OCI-LY7 (cell line): ENCODE measurements around the gene CAMK1G. TPM values are rescaled to one million over a fixed set of nuclear protein-coding genes. Genes with fewer than 3 reads are reported as not detected.

Experiments used
- BruUV-seq: library from RNA; stranded (reverse); fragments of 400-500 nt; replicated peaks from 2 replicates; lab custom pipeline; 2021; lab: Mats Ljungman, UMichigan
- CTCF ChIA-PET: fragments of 300-600 bp; sonication (Branson Sonifier 250); formaldehyde crosslinking; loops from one replicate; lab custom pipeline; 2022; ENCODE audit warnings: antibody characterized with exemption; ENCODE audit not compliant: unreplicated experiment; lab: Charles Lee
- POLR2A ChIA-PET: fragments of 300-600 bp; sonication (Branson Sonifier 250); formaldehyde crosslinking; loops from one replicate; lab custom pipeline; 2022; ENCODE audit warnings: antibody characterized with exemption; lab: Charles Lee
- DNase-seq: peaks from one replicate; pipeline ENCODE4 v3.0.0-alpha.2; 2015; ENCODE audit warnings: low spot score
- H2AFZ ChIP-seq: fragments of 200-600 bp; sonication (generic), shearing (Covaris generic); 2 replicates; pipeline ENCODE4 v1.6.1; 2014; ENCODE audit warnings: mild to moderate bottlenecking, antibody characterized with exemption, low read length, moderate library complexity
- H3K27ac ChIP-seq: fragments of 200-600 bp; sonication (generic); 2 replicates; pipeline ENCODE4 v1.5.1; 2014; ENCODE audit warnings: mixed run types, low read depth, mild to moderate bottlenecking, moderate library complexity, low read length, inconsistent platforms; ENCODE audit not compliant: poor library complexity, severe bottlenecking
- H3K36me3 ChIP-seq: fragments of 200-600 bp; sonication (generic); 2 replicates; pipeline ENCODE4 v1.6.1; 2014; ENCODE audit warnings: mild to moderate bottlenecking, antibody characterized with exemption, low read length, moderate library complexity, mixed read lengths; ENCODE audit not compliant: insufficient read depth
- H3K4me1 ChIP-seq: fragments of 200-600 bp; sonication (generic); 2 replicates; pipeline ENCODE4 v1.5.1; 2014; ENCODE audit warnings: mild to moderate bottlenecking, low read length; ENCODE audit not compliant: insufficient read depth, poor library complexity, severe bottlenecking
- H3K4me2 ChIP-seq: fragments of 200-600 bp; sonication (generic); 2 replicates; pipeline ENCODE4 v1.6.1; 2014; ENCODE audit warnings: mild to moderate bottlenecking, low read length
- H3K4me3 ChIP-seq: fragments of 200-600 bp; sonication (generic); 2 replicates; pipeline ENCODE4 v1.5.1; 2014; ENCODE audit warnings: mild to moderate bottlenecking, low read depth, low read length; ENCODE audit not compliant: poor library complexity, severe bottlenecking
- H3K79me2 ChIP-seq: fragments of 200-600 bp; sonication (generic); 2 replicates; pipeline ENCODE4 v1.6.1; 2016; ENCODE audit warnings: low read depth, mild to moderate bottlenecking, low read length, moderate library complexity, mixed read lengths; ENCODE audit not compliant: insufficient read depth
- H3K9me2 ChIP-seq: fragments of 200-600 bp; sonication (generic); 2 replicates; pipeline ENCODE4 v1.6.1; 2016; ENCODE audit warnings: mild to moderate bottlenecking, low read length, mixed read lengths; ENCODE audit not compliant: insufficient read depth
- H3K9me3 ChIP-seq: fragments of 200-600 bp; sonication (generic); 2 replicates; pipeline ENCODE4 v1.6.1; 2014; ENCODE audit warnings: mild to moderate bottlenecking, mixed run types, low read length, mixed read lengths
- H4K20me1 ChIP-seq: fragments of 200-600 bp; sonication (generic); 2 replicates; pipeline ENCODE4 v1.6.1; 2014; ENCODE audit warnings: mild to moderate bottlenecking, antibody characterized with exemption, low read length, moderate library complexity, mixed read lengths; ENCODE audit not compliant: insufficient read depth
- CTCF ChIP-seq: fragments of 200-600 bp; sonication (generic); conservative IDR thresholded peaks from 2 replicates; pipeline ENCODE4 v1.5.1; 2014; ENCODE audit warnings: mild to moderate bottlenecking, antibody characterized with exemption, low read length, moderate library complexity, mixed read lengths
- EZH2phosphoT487 ChIP-seq: fragments of 200-600 bp; sonication (generic); IDR thresholded peaks from 2 replicates; pipeline ENCODE4 v1.6.1; 2018; ENCODE audit warnings: low read depth, borderline replicate concordance, mild to moderate bottlenecking, mixed run types, antibody characterized with exemption, low read length, moderate library complexity, mixed read lengths
- intact Hi-C: fragments of 100-400 bp; cut with micrococcal nuclease; formaldehyde crosslinking; loops from one replicate; pipeline ENCODE4 v1.10.0; 2022; ENCODE audit not compliant: unreplicated experiment
- total RNA-seq, 2 experiments: library from RNA; depleted of rRNA in 1 of 2; stranded (reverse); fragments of >200 nt in 1 of 2; shearing (Covaris generic) in 1 of 2; gene quantifications; 2 replicates each; pipeline ENCODE4 v1.2.3, GENCODE V29; 2014 to 2022

CAMK1G gene
- total RNA-seq, 2 experiments from 2014 or later, result not detected

GRCh38 chr1:209552406-209553264, 30.9 kb upstream of the CAMK1G start:
- Histone ChIP-seq H3K4me3 (no peak overlapping the region), H3K4me1 (no peaks in the 10 kb centered on the region), H4K20me1 (no peaks in the 10 kb centered on the region), H3K79me2 (no peaks in the 10 kb centered on the region), H3K9me3 (no peaks in the 10 kb centered on the region), H3K4me2 (no peak overlapping the region), H3K27ac (no peak overlapping the region), H3K36me3 (no peaks in the 10 kb centered on the region), H2AFZ (no peak overlapping the region), H3K9me2 (no peaks in the 10 kb centered on the region)
- ChIA-PET POLR2A (no interaction called here), CTCF (no interaction called here)
- no peak for TF ChIP-seq EZH2phosphoT487
- no peak for TF ChIP-seq CTCF
- BruUV-seq, result no TSS peak
- DNase-seq, result no peak
- intact Hi-C loops, result no loop called here

- Histone ChIP-seq H3K4me1 (no peaks in the 10 kb centered on the region), H4K20me1 (no peaks in the 10 kb centered on the region), H3K36me3 (no peaks in the 10 kb centered on the region), H3K79me2 (no peaks in the 10 kb centered on the region), H3K9me3 (no peaks in the 10 kb centered on the region), H2AFZ (no peak overlapping the region), H3K4me2 (no peak overlapping the region), H3K9me2 (no peaks in the 10 kb centered on the region), H3K27ac (no peak overlapping the region), H3K4me3 (no peak overlapping the region)
- no TSS peak for BruUV-seq
- no peak for DNase-seq
- intact Hi-C loops, result no loop called here
- CTCF ChIA-PET, result no interaction called here
- POLR2A ChIA-PET, result no interaction called here
- TF ChIP-seq CTCF, result 0 out of 2 replicates have a peak, but pooled peaks have one; percentile 32
- TF ChIP-seq EZH2phosphoT487, result no peak
Measured at GRCh38 chr1:209554761-209555611, 28.5 kb upstream of the CAMK1G start.
